IPS DF 19.7 (cell line): Measurements from ENCODE around the gene CREB5.
"Not testable (repeated sequence)": the region's sequence is repeated elsewhere in the genome, so short reads cannot be mapped to it uniquely, and the experiment has no call there.

Experiments
- DNase-seq: peaks from one replicate; pipeline ENCODE4 v3.0.0-alpha.2; 2013; ENCODE audit warnings: low read depth, low spot score

Gene CREB5

GRCh38 chr7:28576656-28577055, 164.3 kb downstream of the CREB5 start:
- DNase-seq: no peak

- DNase-seq: no peak
Observed at GRCh38 chr7:28579571-28579970, 167.3 kb downstream of the CREB5 start.

- no peak for DNase-seq
Observed at GRCh38 chr7:28580665-28581064, 168.3 kb downstream of the CREB5 start.

- no peak for DNase-seq
Observed at GRCh38 chr7:28581351-28581750, 169.0 kb downstream of the CREB5 start.

GRCh38 chr7:28582226-28582625, 169.9 kb downstream of the CREB5 start:
- DNase-seq: no peak

- no peak for DNase-seq
Observed at GRCh38 chr7:28584235-28584634, 171.9 kb downstream of the CREB5 start.

- no peak for DNase-seq
Observed at GRCh38 chr7:28586736-28587135, 174.4 kb downstream of the CREB5 start.

- no peak for DNase-seq
Observed at GRCh38 chr7:28587211-28587610, 174.9 kb downstream of the CREB5 start.

GRCh38 chr7:28588602-28589001, 176.3 kb downstream of the CREB5 start:
- no peak for DNase-seq

- no peak for DNase-seq
Observed at GRCh38 chr7:28591041-28591674, 178.8 kb downstream of the CREB5 start.

- no peak for DNase-seq
Observed at GRCh38 chr7:28591725-28592349, 179.5 kb downstream of the CREB5 start.

GRCh38 chr7:28592861-28593260, 180.5 kb downstream of the CREB5 start:
- no peak for DNase-seq

GRCh38 chr7:28595076-28595475, 182.8 kb downstream of the CREB5 start:
- DNase-seq: no peak

GRCh38 chr7:28595801-28596200, 183.5 kb downstream of the CREB5 start:
- DNase-seq: no peak

GRCh38 chr7:28596245-28596935, 184.1 kb downstream of the CREB5 start:
- DNase-seq: no peak

GRCh38 chr7:28597284-28597683, 185.0 kb downstream of the CREB5 start:
- DNase-seq: no peak

- not testable (repeated sequence) for DNase-seq
Observed at GRCh38 chr7:28598037-28598436, 185.7 kb downstream of the CREB5 start.

- DNase-seq: no peak
Observed at GRCh38 chr7:28598586-28598985, 186.3 kb downstream of the CREB5 start.

- DNase-seq: no peak
Observed at GRCh38 chr7:28599411-28599810, 187.1 kb downstream of the CREB5 start.

GRCh38 chr7:28602282-28602681, 190.0 kb downstream of the CREB5 start:
- no peak for DNase-seq

GRCh38 chr7:28605427-28606085, 193.2 kb downstream of the CREB5 start:
- DNase-seq: no peak

GRCh38 chr7:28606421-28606820, 194.1 kb downstream of the CREB5 start:
- DNase-seq: no peak

- no peak for DNase-seq
Observed at GRCh38 chr7:28607855-28608193, 195.5 kb downstream of the CREB5 start.
